DND-41 (cell line): ENCODE data around the gene AFF1.

Source experiments
- EZH2 ChIP-seq: IDR thresholded peaks from 3 replicates; pipeline ENCODE4 v1.6.1; 2012; ENCODE audit warnings: borderline replicate concordance, low read depth, mild to moderate bottlenecking, moderate library complexity, low read length, inconsistent platforms; ENCODE audit not compliant: severe bottlenecking
- TF ChIP-seq, protein P1 (sequence below): IDR thresholded peaks from 2 replicates; pipeline ENCODE4 v1.5.1; 2012; ENCODE audit warnings: borderline replicate concordance, low read length, moderate library complexity, mild to moderate bottlenecking; ENCODE audit not compliant: poor library complexity, severe bottlenecking; ENCODE audit errors: extremely low read depth

- TF ChIP-seq, protein P1, sequence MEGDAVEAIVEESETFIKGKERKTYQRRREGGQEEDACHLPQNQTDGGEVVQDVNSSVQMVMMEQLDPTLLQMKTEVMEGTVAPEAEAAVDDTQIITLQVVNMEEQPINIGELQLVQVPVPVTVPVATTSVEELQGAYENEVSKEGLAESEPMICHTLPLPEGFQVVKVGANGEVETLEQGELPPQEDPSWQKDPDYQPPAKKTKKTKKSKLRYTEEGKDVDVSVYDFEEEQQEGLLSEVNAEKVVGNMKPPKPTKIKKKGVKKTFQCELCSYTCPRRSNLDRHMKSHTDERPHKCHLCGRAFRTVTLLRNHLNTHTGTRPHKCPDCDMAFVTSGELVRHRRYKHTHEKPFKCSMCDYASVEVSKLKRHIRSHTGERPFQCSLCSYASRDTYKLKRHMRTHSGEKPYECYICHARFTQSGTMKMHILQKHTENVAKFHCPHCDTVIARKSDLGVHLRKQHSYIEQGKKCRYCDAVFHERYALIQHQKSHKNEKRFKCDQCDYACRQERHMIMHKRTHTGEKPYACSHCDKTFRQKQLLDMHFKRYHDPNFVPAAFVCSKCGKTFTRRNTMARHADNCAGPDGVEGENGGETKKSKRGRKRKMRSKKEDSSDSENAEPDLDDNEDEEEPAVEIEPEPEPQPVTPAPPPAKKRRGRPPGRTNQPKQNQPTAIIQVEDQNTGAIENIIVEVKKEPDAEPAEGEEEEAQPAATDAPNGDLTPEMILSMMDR = no peak
- TF ChIP-seq EZH2 = no peak
These were observed 23.8 kb upstream of the AFF1 start for GRCh38 chr4:86910820-86911684.
